ENCODE results near the gene SCUBE3.

DNA sequence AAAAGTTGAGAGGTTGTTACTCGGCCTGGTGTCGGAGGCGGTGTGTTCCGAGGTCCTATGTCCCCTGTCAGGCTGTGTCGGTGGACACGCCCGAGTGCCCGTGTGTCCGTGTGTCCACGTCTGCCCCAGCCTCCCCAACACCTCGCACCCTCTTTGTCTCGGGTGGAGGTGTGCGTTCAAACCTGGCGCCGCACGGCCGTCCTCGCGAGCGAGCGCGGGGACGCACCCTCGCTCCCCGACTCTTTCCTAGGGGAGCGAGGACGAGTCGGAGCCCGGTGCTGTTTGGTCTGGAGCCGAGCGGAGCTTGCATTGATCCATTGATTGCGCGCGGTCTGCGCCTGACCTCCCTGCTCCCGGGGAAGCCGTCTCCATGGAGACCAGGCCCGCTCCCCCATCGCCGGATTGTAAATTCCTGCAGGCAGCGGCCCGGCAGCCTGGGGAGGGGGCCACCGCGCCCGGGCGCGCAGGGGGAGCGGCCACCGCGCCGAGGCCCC is 411 bp upstream of the SCUBE3 start:
- TF ChIP-seq, protein P1, sequence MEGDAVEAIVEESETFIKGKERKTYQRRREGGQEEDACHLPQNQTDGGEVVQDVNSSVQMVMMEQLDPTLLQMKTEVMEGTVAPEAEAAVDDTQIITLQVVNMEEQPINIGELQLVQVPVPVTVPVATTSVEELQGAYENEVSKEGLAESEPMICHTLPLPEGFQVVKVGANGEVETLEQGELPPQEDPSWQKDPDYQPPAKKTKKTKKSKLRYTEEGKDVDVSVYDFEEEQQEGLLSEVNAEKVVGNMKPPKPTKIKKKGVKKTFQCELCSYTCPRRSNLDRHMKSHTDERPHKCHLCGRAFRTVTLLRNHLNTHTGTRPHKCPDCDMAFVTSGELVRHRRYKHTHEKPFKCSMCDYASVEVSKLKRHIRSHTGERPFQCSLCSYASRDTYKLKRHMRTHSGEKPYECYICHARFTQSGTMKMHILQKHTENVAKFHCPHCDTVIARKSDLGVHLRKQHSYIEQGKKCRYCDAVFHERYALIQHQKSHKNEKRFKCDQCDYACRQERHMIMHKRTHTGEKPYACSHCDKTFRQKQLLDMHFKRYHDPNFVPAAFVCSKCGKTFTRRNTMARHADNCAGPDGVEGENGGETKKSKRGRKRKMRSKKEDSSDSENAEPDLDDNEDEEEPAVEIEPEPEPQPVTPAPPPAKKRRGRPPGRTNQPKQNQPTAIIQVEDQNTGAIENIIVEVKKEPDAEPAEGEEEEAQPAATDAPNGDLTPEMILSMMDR (IDR thresholded peaks at IDR 0.05 in 2 of 3, conservative IDR thresholded peaks at IDR 0.05 in 1 of 3; ENCODE audit: borderline replicate concordance in 1 of 3, insufficient read depth in 1 of 3, low read depth in 2 of 3, low read length in 2 of 3) = no peak
- TF ChIP-seq SP1 (IDR thresholded peaks at IDR 0.05; ENCODE audit: low read depth) (no peak), CEBPB (IDR thresholded peaks at IDR 0.05; ENCODE audit: low read depth) (no peak), SIN3A (IDR thresholded peaks at IDR 0.05; ENCODE audit: low read depth) (no peak), POLR2AphosphoS5 (IDR thresholded peaks at IDR 0.05; ENCODE audit: low read depth, low read length) (no peak), ZNF274 (IDR thresholded peaks at IDR 0.05; ENCODE audit: low read depth, low read length) (no peak), ZFX (IDR thresholded peaks at IDR 0.05) (no peak), POLR2A (IDR thresholded peaks at IDR 0.05; ENCODE audit: borderline replicate concordance, extremely low read depth, insufficient read depth, insufficient read length) (no peak)
- TF ChIP-seq, protein P2, sequence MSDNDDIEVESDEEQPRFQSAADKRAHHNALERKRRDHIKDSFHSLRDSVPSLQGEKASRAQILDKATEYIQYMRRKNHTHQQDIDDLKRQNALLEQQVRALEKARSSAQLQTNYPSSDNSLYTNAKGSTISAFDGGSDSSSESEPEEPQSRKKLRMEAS (IDR thresholded peaks at IDR 0.05) = no peak
- TF ChIP-seq, protein P3, sequence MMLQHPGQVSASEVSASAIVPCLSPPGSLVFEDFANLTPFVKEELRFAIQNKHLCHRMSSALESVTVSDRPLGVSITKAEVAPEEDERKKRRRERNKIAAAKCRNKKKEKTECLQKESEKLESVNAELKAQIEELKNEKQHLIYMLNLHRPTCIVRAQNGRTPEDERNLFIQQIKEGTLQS (IDR thresholded peaks at IDR 0.05) = no peak

Data from HCT116 (cell line).